ENCODE results near the gene SRRT. TPM values are rescaled to one million over a fixed set of nuclear protein-coding genes. Genes with fewer than 3 reads are reported as not detected.
A peak's percentile ranks its signal among the peaks of the same experiment; 100 is the strongest.
"Not testable (repeated sequence)": the region's sequence is repeated elsewhere in the genome, so short reads cannot be mapped to it uniquely, and the experiment has no call there.

Gene SRRT
- total and polyA plus RNA-seq, 7 experiments from 2014 or later = 43.6 to 271 (median 255) TPM

DNA sequence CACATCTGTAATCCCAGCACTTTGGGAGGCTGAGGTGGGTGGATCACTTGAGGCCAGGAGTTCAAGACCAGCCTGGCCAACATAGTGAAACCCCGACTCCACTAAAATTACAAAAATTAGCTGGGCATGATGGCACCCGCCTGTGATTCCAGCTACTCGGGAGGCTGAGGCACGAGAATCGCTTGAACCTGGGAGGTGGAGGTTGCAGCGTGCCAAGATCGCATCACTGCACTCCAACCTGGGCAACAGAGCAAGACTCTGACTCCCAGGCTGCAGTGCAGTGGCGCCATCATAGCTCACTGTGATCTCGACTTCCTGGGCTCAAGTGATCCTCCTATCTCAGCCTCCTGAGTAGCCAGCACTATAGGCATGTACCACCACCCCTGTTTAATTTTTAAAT, 20.0 kb upstream of the SRRT start:
- H3K27ac ChIP-seq (ENCODE audit: low read depth, low read length); H3K27ac Mint-ChIP-seq; H3K27me3 ChIP-seq (ENCODE audit: control insufficient read depth in 2 of 2, insufficient read depth in 2 of 2, low read length in 2 of 2); H3K9me3 ChIP-seq (ENCODE audit: control insufficient read depth in 2 of 3, low read length in 3 of 3); ATAC-seq; CTCF ChIA-PET; H3K4me3 ChIP-seq (ENCODE audit: low read length); H3K27me3 Mint-ChIP-seq; H3K9me3 Mint-ChIP-seq; DNase-seq: not testable (repeated sequence)
- Histone ChIP-seq H3K4me1 (ENCODE audit: control insufficient read depth in 2 of 2, insufficient read depth in 2 of 2, low read length in 2 of 2) (peaks cover 8 to 16% of the 10 kb centered on the region in 2 donors), H3K36me3 (ENCODE audit: control insufficient read depth in 2 of 3, insufficient read depth in 3 of 3, low read length in 3 of 3) (peaks cover 0 to 43% (median 0%) of the 10 kb centered on the region in 3 experiments)
- intact Hi-C loops (cut with micrococcal nuclease) = loop anchor here (5.0 kb wide), 2 partner anchors 163 to 378 kb away; partner anchors contain the start of genes GIGYF1 (in 1 of the 2) and TSC22D4 (in 1 of the 2)
- POLR2A ChIA-PET = interaction anchor here (1.8 to 2.1 kb wide), 2 partner anchors 9 to 20 kb away, joined by 4 to 10 read pairs; partner anchors contain the start of gene SRRT
- Mint-ChIP-seq H3K4me1 (peaks cover 0 to 31% (median 19%) of the 10 kb centered on the region in 7 donors), H3K4me3 (peak overlapping the region in 1 of 10 donors; percentile 13), H3K36me3 (peaks cover 0 to 16% (median 9%) of the 10 kb centered on the region in 5 donors)

DNA sequence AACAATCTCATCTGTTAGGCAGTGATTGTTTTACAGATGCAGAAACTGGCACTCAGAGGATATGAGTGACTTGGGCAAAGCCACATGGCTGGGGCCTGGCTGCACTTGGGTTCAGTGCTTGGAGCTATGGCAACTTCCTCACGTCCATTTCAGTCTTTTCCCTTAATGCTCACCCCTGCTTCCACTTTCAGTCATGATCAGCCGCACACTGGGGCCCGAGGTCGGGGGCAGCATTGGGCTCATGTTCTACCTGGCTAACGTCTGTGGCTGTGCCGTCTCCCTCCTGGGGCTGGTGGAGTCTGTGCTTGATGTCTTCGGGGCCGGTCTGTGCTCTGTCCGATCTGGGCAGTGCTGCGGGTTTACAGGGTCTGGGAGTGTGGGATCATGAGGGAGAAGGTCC, 19.4 kb upstream of the SRRT start:
- ChIA-PET POLR2A (no interaction called here), CTCF (no interaction called here)
- no peaks in the 10 kb centered on the region for H3K27me3 Mint-ChIP-seq
- Histone ChIP-seq H3K4me3 (ENCODE audit: low read length) (no peak overlapping the region), H3K27me3 (ENCODE audit: control insufficient read depth in 2 of 2, insufficient read depth in 2 of 2, low read length in 2 of 2) (no peaks in the 10 kb centered on the region), H3K27ac (ENCODE audit: low read depth, low read length) (no peak overlapping the region), H3K4me1 (ENCODE audit: control insufficient read depth in 2 of 2, insufficient read depth in 2 of 2, low read length in 2 of 2) (peaks cover 8 to 16% of the 10 kb centered on the region in 2 donors), H3K36me3 (ENCODE audit: control insufficient read depth in 2 of 3, insufficient read depth in 3 of 3, low read length in 3 of 3) (peaks cover 0 to 49% (median 5%) of the 10 kb centered on the region in 3 experiments), H3K9me3 (ENCODE audit: control insufficient read depth in 2 of 3, low read length in 3 of 3) (no peaks in the 10 kb centered on the region)
- H3K4me1 Mint-ChIP-seq = peaks cover 0 to 31% (median 19%) of the 10 kb centered on the region in 7 donors
- H3K27ac Mint-ChIP-seq = peak overlapping the region in 2 of 9 donors; percentile 23 to 34
- no peak for DNase-seq
- peak overlapping the region in 1 of 10 donors; percentile 53 for H3K4me3 Mint-ChIP-seq
- ATAC-seq = no peak
- no peaks in the 10 kb centered on the region for H3K9me3 Mint-ChIP-seq
- peaks cover under 1 to 20% (median 11%) of the 10 kb centered on the region in 5 donors for H3K36me3 Mint-ChIP-seq
- intact Hi-C loops (cut with micrococcal nuclease) = no loop called here

DNA sequence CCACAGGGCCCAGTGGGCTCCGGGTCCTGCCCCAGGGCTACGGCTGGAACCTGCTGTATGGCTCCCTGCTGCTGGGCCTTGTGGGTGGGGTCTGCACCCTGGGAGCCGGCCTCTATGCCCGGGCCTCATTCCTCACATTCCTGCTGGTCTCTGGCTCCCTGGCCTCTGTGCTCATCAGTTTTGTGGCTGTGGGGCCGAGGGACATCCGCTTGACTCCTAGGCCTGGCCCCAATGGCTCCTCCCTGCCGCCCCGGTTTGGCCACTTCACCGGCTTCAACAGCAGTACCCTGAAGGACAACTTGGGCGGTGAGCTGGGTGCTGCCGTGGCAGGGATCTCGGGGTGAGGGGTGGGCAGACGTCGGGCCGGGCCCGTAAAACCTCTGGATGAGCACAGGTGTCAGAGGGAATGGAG, 18.0 kb upstream of the SRRT start:
- Mint-ChIP-seq H3K4me1 (peaks cover 0 to 25% (median 15%) of the 10 kb centered on the region in 7 donors), H3K4me3 (no peak overlapping the region), H3K27me3 (no peaks in the 10 kb centered on the region), H3K9me3 (no peaks in the 10 kb centered on the region), H3K36me3 (peaks cover 6 to 25% (median 15%) of the 10 kb centered on the region in 5 donors), H3K27ac (peak overlapping the region in 1 of 9 donors; percentile 51)
- peaks cover 0 to 62% (median 5%) of the 10 kb centered on the region in 3 experiments for H3K36me3 ChIP-seq (ENCODE audit: control insufficient read depth in 2 of 3, insufficient read depth in 3 of 3, low read length in 3 of 3)
- POLR2A ChIA-PET = interaction anchor here (1.5 kb wide), 1 partner anchor 18 kb away, joined by 4 read pairs; the partner anchor contains the start of gene SRRT
- no peaks in the 10 kb centered on the region for H3K9me3 ChIP-seq (ENCODE audit: control insufficient read depth in 2 of 3, low read length in 3 of 3)
- no peak overlapping the region for H3K27ac ChIP-seq (ENCODE audit: low read depth, low read length)
- no peaks in the 10 kb centered on the region for H3K27me3 ChIP-seq (ENCODE audit: control insufficient read depth in 2 of 2, insufficient read depth in 2 of 2, low read length in 2 of 2)
- DNase-seq = no peak
- CTCF ChIA-PET = no interaction called here
- intact Hi-C loops (cut with micrococcal nuclease) = no loop called here
- H3K4me1 ChIP-seq (ENCODE audit: control insufficient read depth in 2 of 2, insufficient read depth in 2 of 2, low read length in 2 of 2) = peaks cover 8 to 10% of the 10 kb centered on the region in 2 donors
- no peak for ATAC-seq
- H3K4me3 ChIP-seq (ENCODE audit: low read length) = no peak overlapping the region

GRCh38 chr7:100859856-100860255, 15.0 kb upstream of the SRRT start:
- no peak overlapping the region for H3K27ac Mint-ChIP-seq
- Histone ChIP-seq H3K9me3 (ENCODE audit: control insufficient read depth in 2 of 3, low read length in 3 of 3) (no peaks in the 10 kb centered on the region), H3K4me1 (ENCODE audit: control insufficient read depth in 2 of 2, insufficient read depth in 2 of 2, low read length in 2 of 2) (no peaks in the 10 kb centered on the region), H3K27me3 (ENCODE audit: control insufficient read depth in 2 of 2, insufficient read depth in 2 of 2, low read length in 2 of 2) (no peaks in the 10 kb centered on the region), H3K27ac (ENCODE audit: low read depth, low read length) (no peak overlapping the region), H3K36me3 (ENCODE audit: control insufficient read depth in 2 of 3, insufficient read depth in 3 of 3, low read length in 3 of 3) (peaks cover 0 to 77% (median 5%) of the 10 kb centered on the region in 3 experiments), H3K4me3 (ENCODE audit: low read length) (no peak overlapping the region)
- POLR2A ChIA-PET = interaction anchor here (0.6 kb wide), 1 partner anchor 29 kb away, joined by 3 read pairs; no protein-coding TSS in a partner anchor
- H3K4me1 Mint-ChIP-seq = peaks cover 0 to 13% (median 5%) of the 10 kb centered on the region in 7 donors
- intact Hi-C loops (cut with micrococcal nuclease) = no loop called here
- H3K9me3 Mint-ChIP-seq = no peaks in the 10 kb centered on the region
- ATAC-seq (no peak), DNase-seq (no peak)
- CTCF ChIA-PET = no interaction called here
- H3K4me3 Mint-ChIP-seq = peak overlapping the region in 1 of 10 donors; percentile 45
- H3K27me3 Mint-ChIP-seq = no peaks in the 10 kb centered on the region
- peaks cover 9 to 39% (median 16%) of the 10 kb centered on the region in 5 donors for H3K36me3 Mint-ChIP-seq

GRCh38 chr7:100860702-100861615, 13.9 kb upstream of the SRRT start:
- no peaks in the 10 kb centered on the region for H3K27me3 ChIP-seq (ENCODE audit: control insufficient read depth in 2 of 2, insufficient read depth in 2 of 2, low read length in 2 of 2)
- no peak overlapping the region for H3K4me3 ChIP-seq (ENCODE audit: low read length)
- no peaks in the 10 kb centered on the region for H3K9me3 ChIP-seq (ENCODE audit: control insufficient read depth in 2 of 3, low read length in 3 of 3)
- no peak for DNase-seq
- Mint-ChIP-seq H3K27ac (no peak overlapping the region), H3K9me3 (no peaks in the 10 kb centered on the region), H3K36me3 (peaks cover 9 to 36% (median 14%) of the 10 kb centered on the region in 5 donors), H3K4me1 (peaks cover 0 to 7% (median 0%) of the 10 kb centered on the region in 7 donors), H3K27me3 (no peaks in the 10 kb centered on the region), H3K4me3 (no peak overlapping the region)
- POLR2A ChIA-PET = interaction anchor here (0.6 to 1.2 kb wide), 2 partner anchors 12 to 28 kb away, joined by 3 read pairs; no protein-coding TSS in a partner anchor
- no peak for ATAC-seq
- intact Hi-C loops (cut with micrococcal nuclease) = no loop called here
- no peak overlapping the region for H3K27ac ChIP-seq (ENCODE audit: low read depth, low read length)
- H3K36me3 ChIP-seq (ENCODE audit: control insufficient read depth in 2 of 3, insufficient read depth in 3 of 3, low read length in 3 of 3) = peaks cover 0 to 74% (median 5%) of the 10 kb centered on the region in 3 experiments
- H3K4me1 ChIP-seq (ENCODE audit: control insufficient read depth in 2 of 2, insufficient read depth in 2 of 2, low read length in 2 of 2) = peaks cover 0 to 7% of the 10 kb centered on the region in 2 donors
- CTCF ChIA-PET = interaction anchor here (0.6 to 0.7 kb wide), 2 partner anchors 283 to 1606 kb away, joined by 3 read pairs; no protein-coding TSS in a partner anchor

GRCh38 chr7:100861616-100861985, 13.3 kb upstream of the SRRT start:
- Mint-ChIP-seq H3K9me3 (no peaks in the 10 kb centered on the region), H3K36me3 (peaks cover 9 to 35% (median 14%) of the 10 kb centered on the region in 5 donors), H3K27me3 (no peaks in the 10 kb centered on the region), H3K4me3 (no peak overlapping the region), H3K27ac (no peak overlapping the region), H3K4me1 (peaks cover 0 to 9% (median 3%) of the 10 kb centered on the region in 7 donors)
- no peak for DNase-seq
- Histone ChIP-seq H3K9me3 (ENCODE audit: control insufficient read depth in 2 of 3, low read length in 3 of 3) (no peaks in the 10 kb centered on the region), H3K4me1 (ENCODE audit: control insufficient read depth in 2 of 2, insufficient read depth in 2 of 2, low read length in 2 of 2) (peaks cover 0 to 11% of the 10 kb centered on the region in 2 donors), H3K4me3 (ENCODE audit: low read length) (no peak overlapping the region), H3K36me3 (ENCODE audit: control insufficient read depth in 2 of 3, insufficient read depth in 3 of 3, low read length in 3 of 3) (peaks cover 0 to 71% (median 5%) of the 10 kb centered on the region in 3 experiments), H3K27ac (ENCODE audit: low read depth, low read length) (no peak overlapping the region), H3K27me3 (ENCODE audit: control insufficient read depth in 2 of 2, insufficient read depth in 2 of 2, low read length in 2 of 2) (no peaks in the 10 kb centered on the region)
- ATAC-seq = no peak
- POLR2A ChIA-PET = interaction anchor here (1.0 to 1.2 kb wide), 2 partner anchors 9 to 12 kb away, joined by 3 read pairs; partner anchors contain the start of gene SLC12A9
- CTCF ChIA-PET = interaction anchor here (0.6 to 0.7 kb wide), 3 partner anchors 26 to 1605 kb away, joined by 3 read pairs; no protein-coding TSS in a partner anchor
- intact Hi-C loops (cut with micrococcal nuclease) = no loop called here

Data from naive thymus-derived CD4-positive, alpha-beta T cell (primary cell).